K562 (cell line): ENCODE results near the gene ALCAM. TPM values are rescaled to one million over a fixed set of nuclear protein-coding genes. Genes with fewer than 3 reads are reported as not detected.

ENCODE experiments used
- ATAC-seq: fragments of 200-7000 bp; cut with Tn5 transposase; 3 replicates; pipeline ENCODE4 v1.9.1; 2020; ENCODE audit warnings: moderate library complexity
- BruUV-seq: library from RNA; stranded (reverse); fragments of 400-500 nt; replicated peaks from 2 replicates; lab custom pipeline; 2021; lab: Mats Ljungman, UMichigan
- CTCF ChIA-PET: fragments of 300-600 bp; formaldehyde crosslinking; extraction: SDS; loops from one replicate; lab custom pipeline; 2021; ENCODE audit warnings: low intra/inter-chr PET ratio; lab: Yijun Ruan, JAX
- POLR2A ChIA-PET: fragments of 300-600, 350-650 bp; sonication (Branson Sonifier 250); formaldehyde crosslinking; extraction: SDS; loops from one replicate; lab custom pipeline; 2021; ENCODE audit warnings: antibody characterized with exemption, inconsistent platforms; lab: Yijun Ruan, JAX
- DNase-seq, 4 experiments: peaks; one replicate each; pipeline versions ENCODE4 v3.0.0 to v3.0.0-alpha.2; 2011 to 2018; ENCODE audit warnings: low spot score in 3 of 4, mixed read lengths in 3 of 4; ENCODE audit errors: extremely low read depth in 1 of 4
- FAIRE-seq: peaks from 2 replicates; lab custom pipeline; 2011; peaks lifted over from hg19 to GRCh38; lab: Jason Lieb, UNC
- H2AFZ ChIP-seq: 2 replicates; pipeline ENCODE4 v1.6.0; 2011; ENCODE audit warnings: low read depth, low read length, control low read depth, inconsistent platforms
- H3K27ac ChIP-seq: fragments of 200-600 bp; 3 replicates; pipeline ENCODE4 v1.8.0; 2011; ENCODE audit warnings: low read depth, mild to moderate bottlenecking, control low read depth, inconsistent platforms, low read length, moderate library complexity, mixed read lengths; ENCODE audit errors: extremely low read depth
- H3K27me3 ChIP-seq, 2 experiments: fragments of 300-600 bp in 1 of 2; 2 replicates in 1 of 2; 3 replicates in 1 of 2; pipeline versions ENCODE4 v1.6.0 to v1.8.0; 2011; ENCODE audit warnings: inconsistent platforms in 2 of 2, low read length in 2 of 2, mild to moderate bottlenecking in 1 of 2, mixed read lengths in 1 of 2, moderate library complexity in 1 of 2; ENCODE audit not compliant: control insufficient read depth in 2 of 2, insufficient read depth in 2 of 2
- H3K36me3 ChIP-seq: fragments of 300-600 bp; 3 replicates; pipeline ENCODE4 v1.8.0; 2011; ENCODE audit warnings: mild to moderate bottlenecking, low read length, inconsistent platforms; ENCODE audit not compliant: control insufficient read depth, insufficient read depth
- H3K4me1 ChIP-seq, 2 experiments: fragments of 200-600 bp in 1 of 2; replicated peaks in 1 of 2; 2 replicates in 1 of 2; 3 replicates in 1 of 2; pipeline versions ENCODE4 v1.5.1 to v1.8.0; 2011; ENCODE audit warnings: inconsistent platforms in 2 of 2, low read length in 2 of 2, mild to moderate bottlenecking in 1 of 2, mixed read lengths in 1 of 2, moderate library complexity in 1 of 2; ENCODE audit not compliant: control insufficient read depth in 2 of 2, insufficient read depth in 2 of 2
- H3K4me2 ChIP-seq: 2 replicates; pipeline ENCODE4 v1.6.1; 2011; ENCODE audit warnings: low read length, control low read depth, inconsistent platforms, mixed read lengths; ENCODE audit not compliant: insufficient read depth
- H3K4me3 ChIP-seq: fragments of 200-600 bp; sonication (generic), shearing (Covaris generic); 2 replicates; pipeline ENCODE4 v1.5.1; 2016; ENCODE audit warnings: control low read depth, inconsistent platforms
- H3K79me2 ChIP-seq: fragments of 200-600 bp; 3 replicates; pipeline ENCODE4 v1.8.0; 2011; ENCODE audit warnings: low read length, inconsistent platforms; ENCODE audit not compliant: control insufficient read depth, insufficient read depth
- H3K9ac ChIP-seq, 2 experiments: 2 replicates each; pipeline versions ENCODE4 v1.6.0 to v1.6.1; 2011; ENCODE audit warnings: low read depth in 2 of 2, low read length in 2 of 2, control low read depth in 1 of 2, inconsistent platforms in 1 of 2, mild to moderate bottlenecking in 1 of 2, mixed read lengths in 1 of 2; ENCODE audit not compliant: insufficient read depth in 1 of 2
- H3K9me1 ChIP-seq: one replicate; pipeline ENCODE4 v1.6.0; 2011; ENCODE audit warnings: inconsistent platforms, mild to moderate bottlenecking, low read length, moderate library complexity; ENCODE audit not compliant: control insufficient read depth, insufficient read depth
- H3K9me3 ChIP-seq: replicated peaks from 2 replicates; pipeline ENCODE4 v1.5.1; 2011; ENCODE audit warnings: low read depth, low read length, inconsistent platforms; ENCODE audit not compliant: control insufficient read depth, insufficient read depth
- H4K20me1 ChIP-seq: replicated peaks from 2 replicates; pipeline ENCODE4 v1.6.1; 2011; ENCODE audit warnings: low read length, inconsistent platforms, mixed read lengths; ENCODE audit not compliant: control insufficient read depth, insufficient read depth
- ASH1L ChIP-seq: fragments of 450-650 bp; IDR thresholded peaks from 2 replicates; pipeline ENCODE4 v1.6.1; 2018; ENCODE audit warnings: borderline replicate concordance, mild to moderate bottlenecking, low read depth; ENCODE audit not compliant: partially characterized antibody
- BRCA1 ChIP-seq, 2 experiments: fragments of 450-650 bp in 1 of 2; sonication (generic) in 1 of 2; formaldehyde crosslinking in 1 of 2; IDR thresholded peaks; 2 replicates each; pipeline versions ENCODE4 v1.5.0 to v1.6.1; 2017 to 2020; ENCODE audit warnings: mild to moderate bottlenecking in 1 of 2, missing genetic modification reagents in 1 of 2
- BRF1 ChIP-seq: IDR thresholded peaks from 3 replicates; pipeline ENCODE4 v1.6.1; 2011; ENCODE audit warnings: borderline replicate concordance, mild to moderate bottlenecking; ENCODE audit not compliant: insufficient read length; ENCODE audit errors: extremely low read depth
- DDX20 ChIP-seq: fragments of 450-650 bp; IDR thresholded peaks from 2 replicates; pipeline ENCODE4 v1.6.1; 2016; ENCODE audit warnings: missing genetic modification characterization, low read depth, mild to moderate bottlenecking, missing compliant biosample characterization, moderate library complexity
- EGR1 ChIP-seq: fragments of 450-650 bp; conservative IDR thresholded peaks from 2 replicates; pipeline ENCODE4 v1.6.1; 2017; ENCODE audit warnings: mild to moderate bottlenecking
- EWSR1 ChIP-seq: fragments of 450-650 bp; IDR thresholded peaks from 2 replicates; pipeline ENCODE4 v1.6.1; 2018; ENCODE audit warnings: borderline replicate concordance, mild to moderate bottlenecking, low read depth, moderate library complexity; ENCODE audit not compliant: partially characterized antibody
- FOXP1 ChIP-seq: sonication (generic); formaldehyde crosslinking; IDR thresholded peaks from 2 replicates; pipeline ENCODE4 v1.8.0; 2022; ENCODE audit warnings: mild to moderate bottlenecking, missing genetic modification reagents
- GABPB1 ChIP-seq: sonication (generic); formaldehyde crosslinking; IDR thresholded peaks from 2 replicates; pipeline ENCODE4 v1.8.0; 2022; ENCODE audit warnings: mild to moderate bottlenecking, missing genetic modification reagents
- HNRNPUL1 ChIP-seq: fragments of 200-400 bp; formaldehyde crosslinking; IDR thresholded peaks from 2 replicates; pipeline ENCODE4 v1.6.1; 2017; ENCODE audit warnings: low read length
- LARP7 ChIP-seq: fragments of 450-650 bp; IDR thresholded peaks from 2 replicates; pipeline ENCODE4 v1.6.1; 2016
- NR1H2 ChIP-seq: sonication (generic); formaldehyde crosslinking; IDR thresholded peaks from 2 replicates; pipeline ENCODE4 v1.4.0; 2020; ENCODE audit warnings: mild to moderate bottlenecking, missing genetic modification reagents
- STAT5B ChIP-seq: fragments of 250-450 bp; sonication (Bioruptor Pico); IDR thresholded peaks from 2 replicates; pipeline ENCODE4 v1.8.0; 2021; ENCODE audit warnings: mild to moderate bottlenecking, inconsistent platforms
- ZFP30 ChIP-seq: fragments of 250-450 bp; sonication (Bioruptor Pico); IDR thresholded peaks from 2 replicates; pipeline ENCODE4 v1.8.0; 2022; ENCODE audit warnings: moderate library complexity, mild to moderate bottlenecking, inconsistent platforms, borderline replicate concordance
- ZNF12 ChIP-seq: sonication (generic); formaldehyde crosslinking; IDR thresholded peaks from 2 replicates; pipeline ENCODE4 v1.4.0; 2020; ENCODE audit warnings: mild to moderate bottlenecking, missing genetic modification reagents
- ZNF184 ChIP-seq: sonication (generic); formaldehyde crosslinking; IDR thresholded peaks from 2 replicates; pipeline ENCODE4 v1.5.0; 2020; ENCODE audit warnings: missing genetic modification reagents
- WGBS: fragments of 100-300 bp; shearing (Covaris generic); methylation state at CpG from one replicate; pipeline ENCODE4 v1.1.6; 2016; ENCODE audit warnings: low coverage, mixed read lengths; ENCODE audit not compliant: insufficient coverage; ENCODE audit errors: missing lambda C conversion rate; 5-methylcytosine and 5-hydroxymethylcytosine counted together
- in situ Hi-C: fragments of 300-500 bp; cut with MboI; formaldehyde crosslinking; loops from 4 replicates; pipeline ENCODE4 v1.15.0; 2018; ENCODE audit warnings: inconsistent platforms, mixed read lengths
- intact Hi-C: fragments of 100-400 bp; cut with micrococcal nuclease; formaldehyde crosslinking; loops from 2 replicates; pipeline ENCODE4 v1.14.2; 2022
- polyA plus RNA-seq, 8 experiments: library from polyadenylated mRNA; depleted of rRNA in 4 of 8; stranded (reverse) in 5 of 8; unstranded in 3 of 8; fragments of >200 nt; fragmentation: Nextera tagmentation in 2 of 8; fragmentation: Illumina TruSeq in 1 of 8; extraction: Ambion mirVana in 2 of 8; extraction: Trizol in 1 of 8; gene quantifications; 2 replicates each; pipeline versions ENCODE4 v1.2.1 to v1.2.3, GENCODE V29; 2011 to 2014; ENCODE audit warnings: inconsistent platforms in 1 of 8, missing spikeins in 1 of 8
- total RNA-seq, 7 experiments: library from RNA; depleted of rRNA in 6 of 7; stranded (reverse); fragments of >200 nt in 6 of 7; fragmentation: Illumina TruSeq in 2 of 7; extraction: Trizol in 2 of 7; gene quantifications; 2 replicates each; pipeline versions ENCODE4 v1.2.1 to v1.2.3, GENCODE V29; 2011 to 2021; ENCODE audit warnings: low replicate concordance in 1 of 7
- TF ChIP-seq, protein P1 (sequence below): fragments of 250-450 bp; sonication (Bioruptor Pico); IDR thresholded peaks from 2 replicates; pipeline ENCODE4 v1.4.0; 2020

The ALCAM gene
- total and polyA plus RNA-seq, 9 of the 15 experiments (the other 6 are each of a cell fraction or from before 2014, with no cell fraction given): 0.03 to 0.98 (median 0.14) TPM; not detected in 1

DNA sequence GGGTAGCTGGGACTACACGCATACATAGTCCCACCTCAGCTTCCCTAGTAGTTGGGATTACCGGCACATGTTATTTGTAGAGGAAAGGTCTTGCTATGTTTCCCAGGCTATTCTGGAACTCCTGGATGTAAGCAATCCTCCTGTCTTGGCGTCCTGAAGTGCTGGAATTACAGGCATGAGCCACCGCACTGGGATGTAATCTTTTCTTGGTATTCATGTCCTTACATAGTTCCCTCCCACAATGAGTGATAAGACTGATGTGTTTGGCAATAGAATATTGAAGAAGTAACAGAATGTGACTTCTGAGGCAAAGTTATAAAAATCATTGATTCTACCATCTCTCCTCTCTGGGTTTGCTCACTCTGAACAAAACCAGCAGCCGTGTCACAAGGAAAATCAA, 22.7 kb upstream of the ALCAM start:
- H3K36me3 ChIP-seq: no peaks in the 10 kb centered on the region
- H3K4me1 ChIP-seq: no peaks in the 10 kb centered on the region
- no peak for TF ChIP-seq HNRNPUL1
- TF ChIP-seq NR1H2: no peak
- TF ChIP-seq ZFP30 (CRISPR knock-in tag): no peak
- TF ChIP-seq FOXP1 (CRISPR knock-in tag): no peak
- no peak for TF ChIP-seq EGR1
- TF ChIP-seq GABPB1 (CRISPR knock-in tag): no peak
- TF ChIP-seq ZNF12 (CRISPR knock-in tag): no peak
- TF ChIP-seq BRF1: no peak
- no peak for TF ChIP-seq STAT5B (CRISPR knock-in tag)
- no peak for TF ChIP-seq DDX20
- TF ChIP-seq, protein P1, sequence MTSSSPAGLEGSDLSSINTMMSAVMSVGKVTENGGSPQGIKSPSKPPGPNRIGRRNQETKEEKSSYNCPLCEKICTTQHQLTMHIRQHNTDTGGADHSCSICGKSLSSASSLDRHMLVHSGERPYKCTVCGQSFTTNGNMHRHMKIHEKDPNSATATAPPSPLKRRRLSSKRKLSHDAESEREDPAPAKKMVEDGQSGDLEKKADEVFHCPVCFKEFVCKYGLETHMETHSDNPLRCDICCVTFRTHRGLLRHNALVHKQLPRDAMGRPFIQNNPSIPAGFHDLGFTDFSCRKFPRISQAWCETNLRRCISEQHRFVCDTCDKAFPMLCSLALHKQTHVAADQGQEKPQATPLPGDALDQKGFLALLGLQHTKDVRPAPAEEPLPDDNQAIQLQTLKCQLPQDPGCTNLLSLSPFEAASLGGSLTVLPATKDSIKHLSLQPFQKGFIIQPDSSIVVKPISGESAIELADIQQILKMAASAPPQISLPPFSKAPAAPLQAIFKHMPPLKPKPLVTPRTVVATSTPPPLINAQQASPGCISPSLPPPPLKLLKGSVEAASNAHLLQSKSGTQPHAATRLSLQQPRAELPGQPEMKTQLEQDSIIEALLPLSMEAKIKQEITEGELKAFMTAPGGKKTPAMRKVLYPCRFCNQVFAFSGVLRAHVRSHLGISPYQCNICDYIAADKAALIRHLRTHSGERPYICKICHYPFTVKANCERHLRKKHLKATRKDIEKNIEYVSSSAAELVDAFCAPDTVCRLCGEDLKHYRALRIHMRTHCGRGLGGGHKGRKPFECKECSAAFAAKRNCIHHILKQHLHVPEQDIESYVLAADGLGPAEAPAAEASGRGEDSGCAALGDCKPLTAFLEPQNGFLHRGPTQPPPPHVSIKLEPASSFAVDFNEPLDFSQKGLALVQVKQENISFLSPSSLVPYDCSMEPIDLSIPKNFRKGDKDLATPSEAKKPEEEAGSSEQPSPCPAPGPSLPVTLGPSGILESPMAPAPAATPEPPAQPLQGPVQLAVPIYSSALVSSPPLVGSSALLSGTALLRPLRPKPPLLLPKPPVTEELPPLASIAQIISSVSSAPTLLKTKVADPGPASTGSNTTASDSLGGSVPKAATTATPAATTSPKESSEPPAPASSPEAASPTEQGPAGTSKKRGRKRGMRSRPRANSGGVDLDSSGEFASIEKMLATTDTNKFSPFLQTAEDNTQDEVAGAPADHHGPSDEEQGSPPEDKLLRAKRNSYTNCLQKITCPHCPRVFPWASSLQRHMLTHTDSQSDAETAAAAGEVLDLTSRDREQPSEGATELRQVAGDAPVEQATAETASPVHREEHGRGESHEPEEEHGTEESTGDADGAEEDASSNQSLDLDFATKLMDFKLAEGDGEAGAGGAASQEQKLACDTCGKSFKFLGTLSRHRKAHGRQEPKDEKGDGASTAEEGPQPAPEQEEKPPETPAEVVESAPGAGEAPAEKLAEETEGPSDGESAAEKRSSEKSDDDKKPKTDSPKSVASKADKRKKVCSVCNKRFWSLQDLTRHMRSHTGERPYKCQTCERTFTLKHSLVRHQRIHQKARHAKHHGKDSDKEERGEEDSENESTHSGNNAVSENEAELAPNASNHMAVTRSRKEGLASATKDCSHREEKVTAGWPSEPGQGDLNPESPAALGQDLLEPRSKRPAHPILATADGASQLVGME (CRISPR knock-in tag): no peak
- no peak for TF ChIP-seq BRCA1 (IDR thresholded peaks at IDR 0.05)
- TF ChIP-seq BRCA1 (CRISPR knock-in tag; IDR thresholded peaks at IDR 0.05): no peak
- TF ChIP-seq EWSR1: no peak
- TF ChIP-seq LARP7: no peak
- no peak for TF ChIP-seq ASH1L
- TF ChIP-seq ZNF184: no peak
- no peaks in the 10 kb centered on the region for H3K27me3 ChIP-seq
- H2AFZ ChIP-seq: no peak overlapping the region
- intact Hi-C loops (no loop called here), in situ Hi-C loops (no loop called here)
- DNase-seq (no peak), FAIRE-seq (no peak), ATAC-seq (no peak)
- no peaks in the 10 kb centered on the region for H3K9me3 ChIP-seq
- no peaks in the 10 kb centered on the region for H3K79me2 ChIP-seq
- no peak overlapping the region for H3K4me3 ChIP-seq
- H3K27ac ChIP-seq: no peak overlapping the region
- 0% methylated on average over 4 of the region's 5 CpGs for WGBS
- H4K20me1 ChIP-seq: no peaks in the 10 kb centered on the region
- BruUV-seq: no TSS peak
- H3K9me1 ChIP-seq: no peaks in the 10 kb centered on the region
- CTCF ChIA-PET: no interaction called here
- H3K4me2 ChIP-seq: no peak overlapping the region
- POLR2A ChIA-PET: no interaction called here
- no peak overlapping the region for H3K9ac ChIP-seq
